Spinal cord (tissue), 10 donors: ENCODE results near the gene TMEM140. TPM values are rescaled to one million over a fixed set of nuclear protein-coding genes. Genes with fewer than 3 reads are reported as not detected.
"Not testable (repeated sequence)": the region's sequence is repeated elsewhere in the genome, so short reads cannot be mapped to it uniquely, and the experiment has no call there.

Source experiments
- DNase-seq, 6 donors: peaks; one replicate each; pipeline versions ENCODE4 v3.0.0 to v3.0.0-alpha.2; 2013 to 2015; ENCODE audit warnings: low spot score in 6 of 6, low read depth in 4 of 6
- H3K27ac ChIP-seq: one replicate; pipeline ENCODE4 v1.5.1; 2013; ENCODE audit warnings: low read depth, low read length, control low read depth
- H3K27me3 ChIP-seq: one replicate; pipeline ENCODE4 v1.6.1; 2013; ENCODE audit warnings: low read length; ENCODE audit not compliant: control insufficient read depth, insufficient read depth
- H3K36me3 ChIP-seq: one replicate; pipeline ENCODE4 v1.6.1; 2013; ENCODE audit warnings: low read length; ENCODE audit not compliant: control insufficient read depth, insufficient read depth
- H3K4me1 ChIP-seq: one replicate; pipeline ENCODE4 v1.6.1; 2013; ENCODE audit warnings: low read length; ENCODE audit not compliant: control insufficient read depth, insufficient read depth
- H3K4me3 ChIP-seq: one replicate; pipeline ENCODE4 v1.5.1; 2013; ENCODE audit warnings: low read depth, low read length, control low read depth
- H3K9me3 ChIP-seq: one replicate; pipeline ENCODE4 v1.6.1; 2013; ENCODE audit warnings: low read length; ENCODE audit not compliant: control insufficient read depth, insufficient read depth
- WGBS: methylation state at CpG from one replicate; pipeline ENCODE4 v1.1.5; 2013; ENCODE audit warnings: missing lambda C conversion rate; ENCODE audit not compliant: insufficient coverage; 5-methylcytosine and 5-hydroxymethylcytosine counted together
- polyA plus RNA-seq, 2 donors: library from polyadenylated mRNA; unstranded; fragments of 120-200 nt; gene quantifications; one replicate each; pipeline ENCODE4 v1.2.1, GENCODE V29; 2013; ENCODE audit not compliant: insufficient read length in 2 of 2
- total RNA-seq, 2 donors: library from RNA; depleted of rRNA in 1 of 2; stranded (reverse); fragments of 120-200 nt in 1 of 2; fragments of >200 nt in 1 of 2; gene quantifications; one replicate each; pipeline versions ENCODE4 v1.2.3 to v1.2.4, GENCODE V29; 2013 to 2014
- donor health status: healthy.

The TMEM140 gene
- total and polyA plus RNA-seq, 4 donors, result 3.0 to 11.2 (median 7.0) TPM

GRCh38 chr7:135208102-135208793 is 60.4 kb downstream of the TMEM140 start:
- peaks cover 7% of the 10 kb centered on the region for H3K4me1 ChIP-seq
- no peak overlapping the region for H3K4me3 ChIP-seq
- peaks cover 15% of the 10 kb centered on the region for H3K36me3 ChIP-seq
- no peaks in the 10 kb centered on the region for H3K9me3 ChIP-seq
- DNase-seq, result no peak
- H3K27me3 ChIP-seq, result no peaks in the 10 kb centered on the region
- H3K27ac ChIP-seq, result no peak overlapping the region
- 56% methylated on average over 6 of the region's 6 CpGs for WGBS

DNA sequence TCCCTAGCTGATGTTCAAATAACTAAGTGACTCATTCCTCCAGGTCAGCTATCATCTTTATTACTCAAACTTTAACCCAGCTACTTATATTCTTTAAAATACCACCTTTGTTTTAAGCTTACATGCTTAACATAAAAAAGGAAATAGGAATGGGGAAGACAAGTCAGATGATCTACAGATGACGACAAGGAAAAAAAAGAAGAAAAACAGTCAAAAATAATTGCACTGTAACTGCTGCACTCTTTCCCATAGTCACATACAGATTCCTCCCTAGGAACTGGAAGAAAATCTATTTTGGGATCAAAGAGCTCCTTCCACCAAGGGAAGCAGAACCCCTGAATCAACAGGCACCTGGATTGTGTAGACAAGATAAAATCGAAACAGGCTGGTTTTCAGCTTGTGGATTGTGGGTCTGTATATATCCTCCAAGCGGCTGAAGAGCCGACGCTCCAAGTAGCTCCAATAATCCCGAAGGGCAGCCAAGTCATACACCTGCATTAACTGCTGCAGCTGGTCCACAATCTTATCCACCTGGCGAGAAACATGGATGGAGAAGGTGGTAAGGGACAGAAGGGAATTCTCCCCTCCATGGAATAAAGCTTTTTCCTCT is 61.5 kb downstream of the TMEM140 start:
- Histone ChIP-seq H3K27ac (no peak overlapping the region), H3K27me3 (no peaks in the 10 kb centered on the region), H3K4me1 (peaks cover 7% of the 10 kb centered on the region), H3K36me3 (peaks cover 9% of the 10 kb centered on the region), H3K4me3 (no peak overlapping the region), H3K9me3 (no peaks in the 10 kb centered on the region)
- 100% methylated on average over 1 of the region's 7 CpGs for WGBS
- DNase-seq, result no peak

DNA sequence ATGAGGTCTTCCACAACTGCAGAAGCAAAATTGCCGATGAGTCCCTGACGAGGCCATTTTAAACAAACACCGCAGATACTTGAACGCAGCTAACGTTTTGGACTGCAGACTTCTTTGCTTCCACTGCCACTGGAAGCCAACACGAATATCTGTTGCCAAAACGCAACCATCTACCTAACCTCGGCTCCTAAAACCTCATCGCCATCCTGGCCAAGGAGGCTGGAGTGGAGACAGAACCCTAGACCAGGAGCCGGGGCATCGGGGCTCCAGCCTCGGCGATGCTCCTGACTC is 63.0 kb downstream of the TMEM140 start:
- H3K36me3 ChIP-seq, result peaks cover 2% of the 10 kb centered on the region
- peak overlapping the region; percentile 87 for H3K27ac ChIP-seq
- 0% methylated on average over 13 of the region's 13 CpGs for WGBS
- peak in 3 of 6 donors; percentile 23 to 79 (median 36) for DNase-seq
- H3K4me3 ChIP-seq, result peak overlapping the region; percentile 79
- H3K4me1 ChIP-seq, result peaks cover 7% of the 10 kb centered on the region
- H3K27me3 ChIP-seq, result no peaks in the 10 kb centered on the region
- H3K9me3 ChIP-seq, result no peaks in the 10 kb centered on the region

DNA sequence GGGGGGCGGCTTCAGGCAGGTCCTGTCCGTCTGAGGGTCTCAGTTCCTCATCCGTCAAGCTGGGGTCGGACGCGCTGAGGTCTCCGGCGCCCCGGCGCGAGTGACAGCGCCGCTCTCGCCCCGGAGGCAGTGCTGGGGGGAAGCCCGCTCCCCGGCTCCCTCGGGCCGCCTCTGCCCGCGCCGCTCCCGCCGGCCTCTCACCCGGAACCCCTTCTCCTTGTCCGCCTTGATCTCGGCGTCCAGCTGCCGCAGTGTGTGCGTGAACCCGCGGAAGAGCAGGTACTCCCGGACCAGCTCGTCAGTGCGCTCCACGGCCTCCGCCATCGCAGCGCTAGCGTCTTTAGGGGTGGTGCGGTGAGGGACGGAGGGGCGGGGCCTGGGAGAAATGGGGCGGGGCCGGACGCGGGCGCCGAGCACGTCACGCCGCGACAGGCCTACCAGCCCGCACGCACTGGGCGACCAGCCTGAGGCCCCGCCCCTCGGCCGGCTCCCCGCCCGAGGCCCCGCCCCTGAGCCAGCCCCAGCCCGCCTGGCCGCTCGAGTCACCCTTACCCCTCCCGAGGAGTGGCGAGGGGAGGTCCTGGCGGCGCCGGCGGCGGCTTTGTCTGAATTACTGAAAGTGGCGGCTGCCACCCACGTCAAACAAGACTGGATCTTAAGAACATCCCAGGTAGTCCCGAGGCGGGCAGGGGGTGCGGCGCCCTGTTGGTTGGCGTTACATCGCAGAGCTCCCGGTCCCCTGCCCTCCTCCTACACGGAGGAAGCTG is 63.5 kb downstream of the TMEM140 start, which contains the start of gene WDR91:
Gene WDR91, minus strand, starts transcription at position 348 of the 767 bp plus-strand sequence. Its CDS starts 24 bp downstream, at position 324.
- H3K27ac ChIP-seq, result peak within 1 kb of the TSS; percentile 93
- 0% methylated on average over 81 of the region's 82 CpGs for WGBS
- peak; percentile 77 to 98 (median 88) for DNase-seq

GRCh38 chr7:135211946-135212685 is 64.2 kb downstream of the TMEM140 start:
- Histone ChIP-seq H3K4me3 (peak overlapping the region; percentile 93), H3K27ac (peak overlapping the region; percentile 93)
- H3K27me3 ChIP-seq, H3K9me3 ChIP-seq, H3K36me3 ChIP-seq, H3K4me1 ChIP-seq: not testable (repeated sequence)
- 100% methylated on average over 6 of the region's 30 CpGs for WGBS
- peak in 1 of 6 donors; percentile 20 for DNase-seq

More for the DNA sequence above, 63.5 kb downstream of the TMEM140 start, which contains the start of gene WDR91:
- peak within 1 kb of the TSS; percentile 93 for H3K4me3 ChIP-seq
- H3K27me3 ChIP-seq, result no peaks in the 10 kb centered on the region
- H3K36me3 ChIP-seq, result no peaks in the 10 kb centered on the region
- H3K4me1 ChIP-seq, result peaks cover 7% of the 10 kb centered on the region
- no peaks in the 10 kb centered on the region for H3K9me3 ChIP-seq

GRCh38 chr7:135213831-135214230 is 66.0 kb downstream of the TMEM140 start:
- H3K27me3 ChIP-seq, result no peaks in the 10 kb centered on the region
- no peaks in the 10 kb centered on the region for H3K36me3 ChIP-seq
- H3K27ac ChIP-seq, result no peak overlapping the region
- WGBS, result 84% methylated on average over 2 of the region's 2 CpGs
- DNase-seq, result no peak
- no peaks in the 10 kb centered on the region for H3K9me3 ChIP-seq
- peaks cover 7% of the 10 kb centered on the region for H3K4me1 ChIP-seq
- no peak overlapping the region for H3K4me3 ChIP-seq

DNA sequence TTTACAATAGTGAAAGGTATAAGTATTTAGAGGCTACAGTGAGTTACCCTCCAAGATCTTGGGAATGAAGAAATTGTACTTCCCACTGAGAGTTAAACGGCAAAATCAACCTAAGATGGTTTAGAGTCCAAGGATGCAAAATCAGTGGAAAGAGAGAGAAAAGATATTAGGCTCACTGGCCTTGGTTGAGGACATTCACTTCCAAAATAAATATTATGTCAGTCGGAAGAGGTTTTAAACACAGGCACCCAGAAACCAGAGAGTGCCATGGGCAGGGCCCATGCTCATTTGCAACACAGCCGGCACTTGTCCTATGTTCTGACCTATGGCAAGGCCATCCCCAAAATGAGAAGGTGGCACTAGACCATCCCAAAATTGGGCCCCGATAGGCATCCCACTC is 67.3 kb downstream of the TMEM140 start:
- H3K36me3 ChIP-seq, result no peaks in the 10 kb centered on the region
- H3K9me3 ChIP-seq, result no peaks in the 10 kb centered on the region
- no peak overlapping the region for H3K4me3 ChIP-seq
- DNase-seq, result no peak
- H3K4me1 ChIP-seq, result peaks cover 3% of the 10 kb centered on the region
- WGBS, result 89% methylated on average over 2 of the region's 4 CpGs
- H3K27ac ChIP-seq, result no peak overlapping the region
- H3K27me3 ChIP-seq, result no peaks in the 10 kb centered on the region

DNA sequence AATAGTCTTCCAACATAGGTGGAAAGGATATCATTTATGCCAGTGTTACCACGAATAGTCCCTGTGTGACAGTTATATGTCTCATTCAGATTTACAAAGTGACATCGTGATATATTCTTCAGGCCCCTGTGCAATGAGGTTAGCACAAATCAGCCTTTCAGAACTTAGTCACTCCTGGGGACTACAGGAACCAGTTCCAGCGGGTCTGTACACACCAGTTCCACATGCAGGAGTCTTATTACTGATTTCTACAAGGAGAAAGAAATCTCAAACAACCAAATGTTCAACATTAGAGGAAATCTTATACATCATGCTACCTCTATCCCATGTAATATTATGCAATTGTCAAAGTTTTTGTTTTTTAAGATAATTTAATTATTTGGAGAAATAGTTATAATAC is 67.8 kb downstream of the TMEM140 start:
- H3K36me3 ChIP-seq, result no peaks in the 10 kb centered on the region
- H3K4me3 ChIP-seq, result no peak overlapping the region
- DNase-seq, result no peak
- H3K9me3 ChIP-seq, result no peaks in the 10 kb centered on the region
- no peaks in the 10 kb centered on the region for H3K27me3 ChIP-seq
- H3K4me1 ChIP-seq, result no peaks in the 10 kb centered on the region
- WGBS, result no CpG with 5 or more reads among the region's 3 CpGs
- no peak overlapping the region for H3K27ac ChIP-seq
